ENCODE measurements around the gene KEL. TPM values are rescaled to one million over a fixed set of nuclear protein-coding genes. Genes with fewer than 3 reads are reported as not detected.
A peak's percentile ranks its signal among the peaks of the same experiment; 100 is the strongest.
"Not testable (repeated sequence)": the region's sequence is repeated elsewhere in the genome, so short reads cannot be mapped to it uniquely, and the experiment has no call there.

KEL gene
- total and polyA plus RNA-seq, 3 experiments from 2014 or later, result 0.20 TPM; not detected in 2

GRCh38 chr7:143000648-143001047, 38.5 kb upstream of the KEL start:
- Histone ChIP-seq H3K27ac (ENCODE audit: low read depth, low read length) (no peak overlapping the region), H3K36me3 (ENCODE audit: insufficient read depth, low read length) (no peaks in the 10 kb centered on the region), H3K27me3 (ENCODE audit: insufficient read depth, low read length, poor library complexity, severe bottlenecking) (no peaks in the 10 kb centered on the region), H3K4me3 (ENCODE audit: low read length) (no peak overlapping the region), H3K4me1 (ENCODE audit: insufficient read depth, low read length) (peaks cover 6% of the 10 kb centered on the region), H3K9me3 (ENCODE audit: low read length) (no peaks in the 10 kb centered on the region)
- H3K27me3 Mint-ChIP-seq, result peaks cover 0 to 4% of the 10 kb centered on the region in 2 donors
- H3K36me3 Mint-ChIP-seq, result peaks cover 0 to 2% (median 0%) of the 10 kb centered on the region in 3 donors
- CTCF ChIA-PET, result interaction anchor here (1.4 kb wide), 1 partner anchor 368 kb away, joined by 3 read pairs; no protein-coding TSS in a partner anchor
- POLR2A ChIA-PET, result no interaction called here
- peaks cover 0 to 2% (median 0%) of the 10 kb centered on the region in 5 donors for H3K9me3 Mint-ChIP-seq
- H3K4me3 Mint-ChIP-seq, result no peak overlapping the region
- H3K27ac Mint-ChIP-seq, result no peak overlapping the region
- peaks cover 4 to 9% (median 8%) of the 10 kb centered on the region in 3 donors for H3K4me1 Mint-ChIP-seq
- no peak for DNase-seq

- DNase-seq, result no peak
- peaks cover 4 to 9% (median 8%) of the 10 kb centered on the region in 3 donors for H3K4me1 Mint-ChIP-seq
- Histone ChIP-seq H3K27me3 (ENCODE audit: insufficient read depth, low read length, poor library complexity, severe bottlenecking) (no peaks in the 10 kb centered on the region), H3K9me3 (ENCODE audit: low read length) (no peaks in the 10 kb centered on the region), H3K36me3 (ENCODE audit: insufficient read depth, low read length) (no peaks in the 10 kb centered on the region), H3K4me3 (ENCODE audit: low read length) (no peak overlapping the region), H3K4me1 (ENCODE audit: insufficient read depth, low read length) (peaks cover 6% of the 10 kb centered on the region), H3K27ac (ENCODE audit: low read depth, low read length) (no peak overlapping the region)
- H3K36me3 Mint-ChIP-seq, result peaks cover 0 to 2% (median 0%) of the 10 kb centered on the region in 3 donors
- CTCF ChIA-PET, result interaction anchor here (1.6 to 2.6 kb wide), 3 partner anchors 9 to 216 kb away, joined by 5 to 14 read pairs (median 8); no protein-coding TSS in a partner anchor
- no peak overlapping the region for H3K4me3 Mint-ChIP-seq
- H3K9me3 Mint-ChIP-seq, result peaks cover 0 to 2% (median 0%) of the 10 kb centered on the region in 5 donors
- H3K27ac Mint-ChIP-seq, result no peak overlapping the region
- peaks cover 0 to 4% of the 10 kb centered on the region in 2 donors for H3K27me3 Mint-ChIP-seq
- POLR2A ChIA-PET, result no interaction called here
Observed at GRCh38 chr7:142999793-143000192, 37.6 kb upstream of the KEL start.

- Histone ChIP-seq H3K27ac (ENCODE audit: low read depth, low read length) (no peak overlapping the region), H3K4me3 (ENCODE audit: low read length) (no peak overlapping the region), H3K4me1 (ENCODE audit: insufficient read depth, low read length) (peaks cover 6% of the 10 kb centered on the region), H3K27me3 (ENCODE audit: insufficient read depth, low read length, poor library complexity, severe bottlenecking) (no peaks in the 10 kb centered on the region), H3K9me3 (ENCODE audit: low read length) (no peaks in the 10 kb centered on the region), H3K36me3 (ENCODE audit: insufficient read depth, low read length) (no peaks in the 10 kb centered on the region)
- CTCF ChIA-PET, result interaction anchor here (1.0 to 2.6 kb wide), 4 partner anchors 10 to 216 kb away, joined by 3 to 14 read pairs (median 6); no protein-coding TSS in a partner anchor
- POLR2A ChIA-PET, result no interaction called here
- Mint-ChIP-seq H3K9me3 (peaks cover 0 to 2% (median 0%) of the 10 kb centered on the region in 5 donors), H3K4me3 (no peak overlapping the region), H3K27me3 (peaks cover 0 to 10% of the 10 kb centered on the region in 2 donors), H3K36me3 (peaks cover 0 to 2% (median 0%) of the 10 kb centered on the region in 3 donors), H3K27ac (no peak overlapping the region), H3K4me1 (peaks cover 4 to 9% (median 8%) of the 10 kb centered on the region in 3 donors)
- DNase-seq, result no peak
Observed at GRCh38 chr7:142998966-142999365, 36.8 kb upstream of the KEL start.

GRCh38 chr7:142997456-142997989, 35.4 kb upstream of the KEL start:
- H3K4me1 ChIP-seq (ENCODE audit: insufficient read depth, low read length), result no peaks in the 10 kb centered on the region
- no peaks in the 10 kb centered on the region for H3K27me3 ChIP-seq (ENCODE audit: insufficient read depth, low read length, poor library complexity, severe bottlenecking)
- no peaks in the 10 kb centered on the region for H3K36me3 ChIP-seq (ENCODE audit: insufficient read depth, low read length)
- Mint-ChIP-seq H3K4me1 (no peaks in the 10 kb centered on the region), H3K27me3 (peaks cover 6 to 18% of the 10 kb centered on the region in 2 donors), H3K4me3 (no peak overlapping the region), H3K9me3 (no peaks in the 10 kb centered on the region), H3K36me3 (peaks cover 0 to under 1% (median 0%) of the 10 kb centered on the region in 3 donors), H3K27ac (peak overlapping the region in 1 of 8 donors; percentile 1)
- H3K27ac ChIP-seq (ENCODE audit: low read depth, low read length), result no peak overlapping the region
- CTCF ChIA-PET, result interaction anchor here (2.6 kb wide), 1 partner anchor 11 kb away, joined by 14 read pairs; no protein-coding TSS in a partner anchor
- no peaks in the 10 kb centered on the region for H3K9me3 ChIP-seq (ENCODE audit: low read length)
- DNase-seq, result no peak
- no peak overlapping the region for H3K4me3 ChIP-seq (ENCODE audit: low read length)
- POLR2A ChIA-PET, result no interaction called here

- Histone ChIP-seq H3K27me3 (ENCODE audit: insufficient read depth, low read length, poor library complexity, severe bottlenecking) (no peaks in the 10 kb centered on the region), H3K4me1 (ENCODE audit: insufficient read depth, low read length) (no peaks in the 10 kb centered on the region), H3K27ac (ENCODE audit: low read depth, low read length) (no peak overlapping the region), H3K4me3 (ENCODE audit: low read length) (no peak overlapping the region), H3K9me3 (ENCODE audit: low read length) (no peaks in the 10 kb centered on the region), H3K36me3 (ENCODE audit: insufficient read depth, low read length) (no peaks in the 10 kb centered on the region)
- DNase-seq, result no peak
- Mint-ChIP-seq H3K36me3 (peaks cover 0 to 11% (median 0%) of the 10 kb centered on the region in 3 donors), H3K27me3 (peaks cover 8 to 47% of the 10 kb centered on the region in 2 donors), H3K9me3 (no peaks in the 10 kb centered on the region), H3K4me3 (peak overlapping the region in 1 of 7 donors; percentile 16), H3K4me1 (no peaks in the 10 kb centered on the region), H3K27ac (no peak overlapping the region)
- ChIA-PET POLR2A (no interaction called here), CTCF (interaction anchor here (1.4 to 3.1 kb wide), 2 partner anchors 11 to 223 kb away, joined by 4 to 18 read pairs; no protein-coding TSS in a partner anchor)
Observed at GRCh38 chr7:142992427-142992826, 30.3 kb upstream of the KEL start.

- CTCF ChIA-PET, result interaction anchor here (1.0 kb wide), 1 partner anchor 18 kb away, joined by 3 read pairs; no protein-coding TSS in a partner anchor
- no peak for DNase-seq
Observed at GRCh38 chr7:142984297-142984696, 22.1 kb upstream of the KEL start.

GRCh38 chr7:142983825-142984224, 21.7 kb upstream of the KEL start:
- H3K27ac Mint-ChIP-seq, result peak overlapping the region in 1 of 8 donors; percentile 21

More at GRCh38 chr7:142984297-142984696, 22.1 kb upstream of the KEL start:
- Mint-ChIP-seq H3K36me3 (no peaks in the 10 kb centered on the region), H3K9me3 (peaks cover 0 to 6% (median 2%) of the 10 kb centered on the region in 5 donors), H3K4me3 (no peak overlapping the region), H3K27me3 (peaks cover 16 to 42% of the 10 kb centered on the region in 2 donors), H3K4me1 (no peaks in the 10 kb centered on the region), H3K27ac (no peak overlapping the region)
- no peaks in the 10 kb centered on the region for H3K9me3 ChIP-seq (ENCODE audit: low read length)
- H3K27ac ChIP-seq (ENCODE audit: low read depth, low read length), result no peak overlapping the region
- H3K4me3 ChIP-seq (ENCODE audit: low read length), result no peak overlapping the region
- no peaks in the 10 kb centered on the region for H3K36me3 ChIP-seq (ENCODE audit: insufficient read depth, low read length)
- POLR2A ChIA-PET, result no interaction called here
- no peaks in the 10 kb centered on the region for H3K27me3 ChIP-seq (ENCODE audit: insufficient read depth, low read length, poor library complexity, severe bottlenecking)
- no peaks in the 10 kb centered on the region for H3K4me1 ChIP-seq (ENCODE audit: insufficient read depth, low read length)

GRCh38 chr7:142978402-142978801, 16.2 kb upstream of the KEL start:
- H3K4me3 Mint-ChIP-seq; H3K36me3 Mint-ChIP-seq; POLR2A ChIA-PET; DNase-seq; H3K9me3 ChIP-seq (ENCODE audit: low read length); H3K27ac ChIP-seq (ENCODE audit: low read depth, low read length); H3K4me3 ChIP-seq (ENCODE audit: low read length); H3K4me1 Mint-ChIP-seq; H3K27ac Mint-ChIP-seq; CTCF ChIA-PET; H3K36me3 ChIP-seq (ENCODE audit: insufficient read depth, low read length); H3K4me1 ChIP-seq (ENCODE audit: insufficient read depth, low read length); H3K27me3 ChIP-seq (ENCODE audit: insufficient read depth, low read length, poor library complexity, severe bottlenecking): not testable (repeated sequence)
- Mint-ChIP-seq H3K9me3 (peaks cover 0 to 13% (median 3%) of the 10 kb centered on the region in 5 donors), H3K27me3 (peaks cover 18 to 24% of the 10 kb centered on the region in 2 donors)

More at GRCh38 chr7:142983825-142984224, 21.7 kb upstream of the KEL start:
- Histone ChIP-seq H3K4me3 (ENCODE audit: low read length) (no peak overlapping the region), H3K36me3 (ENCODE audit: insufficient read depth, low read length) (no peaks in the 10 kb centered on the region), H3K4me1 (ENCODE audit: insufficient read depth, low read length) (no peaks in the 10 kb centered on the region), H3K27ac (ENCODE audit: low read depth, low read length) (no peak overlapping the region), H3K27me3 (ENCODE audit: insufficient read depth, low read length, poor library complexity, severe bottlenecking) (no peaks in the 10 kb centered on the region), H3K9me3 (ENCODE audit: low read length) (no peaks in the 10 kb centered on the region)
- no peaks in the 10 kb centered on the region for H3K4me1 Mint-ChIP-seq
- CTCF ChIA-PET, result interaction anchor here (1.0 kb wide), 1 partner anchor 19 kb away, joined by 3 read pairs; no protein-coding TSS in a partner anchor
- no peak overlapping the region for H3K4me3 Mint-ChIP-seq
- H3K9me3 Mint-ChIP-seq, result peaks cover 0 to 8% (median 3%) of the 10 kb centered on the region in 5 donors
- H3K27me3 Mint-ChIP-seq, result peaks cover 16 to 39% of the 10 kb centered on the region in 2 donors
- no peaks in the 10 kb centered on the region for H3K36me3 Mint-ChIP-seq
- POLR2A ChIA-PET, result no interaction called here
- no peak for DNase-seq
